Body of pancreas (tissue), 4 donors: ENCODE results near the gene RBM10.

Source experiments
- CTCF ChIP-seq, 7 experiments: fragments of 450-650 bp in 4 of 7; fragments of 200-600 bp in 3 of 7; sonication (generic) in 3 of 7; IDR thresholded peaks; one replicate each; pipeline ENCODE4 v1.5.1; 2016 to 2019; ENCODE audit warnings: antibody characterized with exemption in 7 of 7
- POLR2A ChIP-seq, 3 donors: fragments of 450-650 bp; IDR thresholded peaks; one replicate each; pipeline ENCODE4 v1.6.1; 2016; ENCODE audit warnings: antibody characterized with exemption in 3 of 3, mild to moderate bottlenecking in 2 of 3

GRCh38 chrX:47196098-47196497 lies 51.1 kb downstream of the RBM10 start:
- TF ChIP-seq CTCF (IDR thresholded peaks at IDR 0.05) (no peak), POLR2A (IDR thresholded peaks at IDR 0.05) (no peak)
